Liver (tissue), 9 donors: ENCODE data around the gene NYNRIN. TPM values are rescaled to one million over a fixed set of nuclear protein-coding genes. Genes with fewer than 3 reads are reported as not detected.

ENCODE experiments used
- DNase-seq: peaks from one replicate; pipeline ENCODE4 v3.0.0-alpha.2; 2017; ENCODE audit warnings: low spot score
- H3K27ac ChIP-seq, 2 donors: one replicate each; pipeline ENCODE4 v1.7.0; 2013; ENCODE audit warnings: inconsistent platforms in 2 of 2, low read length in 2 of 2, control low read depth in 1 of 2, low read depth in 1 of 2, mild to moderate bottlenecking in 1 of 2
- H3K27me3 ChIP-seq, 4 donors: one replicate each; pipeline versions ENCODE4 v1.6.1 to v1.7.0; 2013; ENCODE audit warnings: low read length in 3 of 4, inconsistent platforms in 1 of 4, mild to moderate bottlenecking in 1 of 4, moderate library complexity in 1 of 4; ENCODE audit not compliant: control insufficient read depth in 4 of 4, insufficient read depth in 4 of 4
- H3K36me3 ChIP-seq, 4 donors: one replicate each; pipeline versions ENCODE4 v1.6.1 to v1.7.0; 2013; ENCODE audit warnings: low read length in 3 of 4, mild to moderate bottlenecking in 3 of 4, low read depth in 1 of 4, moderate library complexity in 1 of 4; ENCODE audit not compliant: control insufficient read depth in 4 of 4, insufficient read depth in 3 of 4
- H3K4me1 ChIP-seq, 4 donors: one replicate each; pipeline versions ENCODE4 v1.6.1 to v1.7.0; 2013; ENCODE audit warnings: low read length in 3 of 4, mild to moderate bottlenecking in 3 of 4, moderate library complexity in 1 of 4; ENCODE audit not compliant: control insufficient read depth in 4 of 4, insufficient read depth in 4 of 4
- H3K4me3 ChIP-seq, 3 donors: one replicate each; pipeline versions ENCODE4 v1.6.1 to v1.7.0; 2013; ENCODE audit warnings: low read length in 3 of 3, control low read depth in 1 of 3, low read depth in 1 of 3, mild to moderate bottlenecking in 1 of 3
- H3K9ac ChIP-seq, 2 donors: one replicate each; pipeline ENCODE4 v1.7.0; 2013; ENCODE audit warnings: low read length in 2 of 2, mild to moderate bottlenecking in 2 of 2, moderate library complexity in 2 of 2, control low read depth in 1 of 2, low read depth in 1 of 2
- H3K9me3 ChIP-seq, 4 donors: one replicate each; pipeline versions ENCODE4 v1.6.1 to v1.7.0; 2013; ENCODE audit warnings: low read length in 3 of 4; ENCODE audit not compliant: control insufficient read depth in 4 of 4
- FOXA1 ChIP-seq: IDR thresholded peaks from 2 replicates; pipeline ENCODE4 v1.6.1; 2016; ENCODE audit warnings: antibody characterized with exemption
- FOXA2 ChIP-seq: IDR thresholded peaks from 2 replicates; pipeline ENCODE4 v1.6.1; 2016; ENCODE audit warnings: antibody characterized with exemption
- GABPA ChIP-seq, 2 donors: IDR thresholded peaks in 1 of 2; conservative IDR thresholded peaks in 1 of 2; 2 replicates each; pipeline ENCODE4 v1.6.1; 2016; ENCODE audit warnings: antibody characterized with exemption in 2 of 2, mild to moderate bottlenecking in 1 of 2, moderate library complexity in 1 of 2
- HNF4A ChIP-seq, 2 donors: conservative IDR thresholded peaks; 2 replicates each; pipeline ENCODE4 v1.6.1; 2016; ENCODE audit warnings: antibody characterized with exemption in 2 of 2, mild to moderate bottlenecking in 2 of 2
- HNF4G ChIP-seq: IDR thresholded peaks from 2 replicates; pipeline ENCODE4 v1.6.1; 2016; ENCODE audit warnings: antibody characterized with exemption
- JUND ChIP-seq, 2 donors: IDR thresholded peaks; 2 replicates each; pipeline ENCODE4 v1.6.1; 2016; ENCODE audit warnings: antibody characterized with exemption in 2 of 2
- NR2F2 ChIP-seq: IDR thresholded peaks from 2 replicates; pipeline ENCODE4 v1.6.1; 2016; ENCODE audit warnings: antibody characterized with exemption
- RAD21 ChIP-seq, 2 donors: IDR thresholded peaks; 2 replicates each; pipeline ENCODE4 v1.6.1; 2016; ENCODE audit warnings: antibody characterized with exemption in 2 of 2, mild to moderate bottlenecking in 2 of 2
- SP1 ChIP-seq: IDR thresholded peaks from 2 replicates; pipeline ENCODE4 v1.6.1; 2018; ENCODE audit warnings: antibody characterized with exemption, mild to moderate bottlenecking
- YY1 ChIP-seq: IDR thresholded peaks from 2 replicates; pipeline ENCODE4 v1.6.1; 2016; ENCODE audit warnings: antibody characterized with exemption, mild to moderate bottlenecking
- ZBTB33 ChIP-seq: IDR thresholded peaks from 2 replicates; pipeline ENCODE4 v1.6.1; 2016; ENCODE audit warnings: antibody characterized with exemption
- WGBS: extraction: QIAGEN DNeasy Blood & Tissue Kit; methylation state at CpG from one replicate; pipeline ENCODE4 v1.1.7; 2013; 5-methylcytosine and 5-hydroxymethylcytosine counted together
- polyA plus RNA-seq, 2 donors: library from polyadenylated mRNA; stranded (reverse) in 1 of 2; unstranded in 1 of 2; fragments of 200-250 nt in 1 of 2; fragments of >200 nt in 1 of 2; fragmentation: Nextera tagmentation in 1 of 2; extraction: Ambion mirVana in 1 of 2; gene quantifications; one replicate each; pipeline versions ENCODE4 v1.2.1 to v1.2.3, GENCODE V29; 2013 to 2015
- total RNA-seq, 2 donors: library from RNA; depleted of rRNA; stranded (reverse); fragments of >200 nt; gene quantifications; one replicate each; pipeline ENCODE4 v1.2.3, GENCODE V29; 2014
- TF ChIP-seq, protein P1 (sequence below): fragments of 150-350 bp; IDR thresholded peaks from 2 replicates; pipeline ENCODE4 v1.5.1; 2017; ENCODE audit warnings: improper control_type of control experiment, low read depth, low read length; ENCODE audit not compliant: missing input control
- TF ChIP-seq, protein P2 (sequence below): IDR thresholded peaks from 2 replicates; pipeline ENCODE4 v1.6.1; 2016; ENCODE audit warnings: antibody characterized with exemption
- TF ChIP-seq, protein P3 (sequence below): IDR thresholded peaks from 2 replicates; pipeline ENCODE4 v1.6.1; 2016; ENCODE audit warnings: antibody characterized with exemption, mild to moderate bottlenecking
- TF ChIP-seq, protein P4 (sequence below): IDR thresholded peaks from 2 replicates; pipeline ENCODE4 v1.6.1; 2016; ENCODE audit warnings: antibody characterized with exemption
- donor health status: healthy.
- donor health status: healthy.
- donor health status: healthy.
- donor health status: healthy.
- donor health status: healthy.

NYNRIN gene
- total and polyA plus RNA-seq, 4 donors: 0.89 to 11.0 (median 1.8) TPM

GRCh38 chr14:24408764-24409163 lies 10.0 kb downstream of the NYNRIN start:
- Histone ChIP-seq H3K4me3 (no peak overlapping the region), H3K4me1 (peaks cover 0 to 2% (median 0%) of the 10 kb centered on the region in 4 donors), H3K27me3 (no peaks in the 10 kb centered on the region), H3K9me3 (no peaks in the 10 kb centered on the region), H3K9ac (no peak overlapping the region), H3K27ac (no peak overlapping the region), H3K36me3 (peaks cover 0 to 11% (median under 1%) of the 10 kb centered on the region in 4 donors)
- TF ChIP-seq ZBTB33: no peak
- TF ChIP-seq GABPA (IDR thresholded peaks at IDR 0.05 in 1 of 2, conservative IDR thresholded peaks at IDR 0.05 in 1 of 2): no peak
- DNase-seq: no peak
- WGBS: 69% methylated on average over 3 of the region's 3 CpGs

DNA sequence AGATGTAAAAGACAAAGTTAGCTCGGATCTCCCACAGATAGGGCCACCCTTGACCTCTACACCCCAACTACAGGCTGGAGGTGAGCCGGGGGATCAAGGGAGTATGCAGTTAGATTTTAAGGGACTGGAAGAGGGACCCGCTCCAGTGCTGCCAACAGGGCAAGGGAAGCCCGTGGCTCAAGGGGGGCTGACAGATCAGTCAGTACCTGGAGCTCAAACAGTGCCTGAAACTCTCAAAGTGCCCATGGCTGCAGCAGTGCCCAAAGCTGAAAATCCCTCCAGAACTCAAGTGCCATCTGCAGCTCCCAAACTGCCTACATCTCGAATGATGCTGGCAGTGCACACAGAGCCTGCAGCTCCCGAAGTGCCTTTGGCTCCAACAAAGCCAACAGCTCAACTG lies 10.4 kb downstream of the NYNRIN start:
- Histone ChIP-seq H3K4me3 (no peak overlapping the region), H3K27ac (no peak overlapping the region), H3K36me3 (peaks cover 0 to 11% (median 2%) of the 10 kb centered on the region in 4 donors), H3K27me3 (no peaks in the 10 kb centered on the region), H3K9ac (no peak overlapping the region), H3K9me3 (no peaks in the 10 kb centered on the region), H3K4me1 (no peaks in the 10 kb centered on the region)
- TF ChIP-seq JUND (IDR thresholded peaks at IDR 0.05): no peak
- no peak for TF ChIP-seq HNF4G
- DNase-seq: no peak
- 94% methylated on average over 6 of the region's 6 CpGs for WGBS

DNA sequence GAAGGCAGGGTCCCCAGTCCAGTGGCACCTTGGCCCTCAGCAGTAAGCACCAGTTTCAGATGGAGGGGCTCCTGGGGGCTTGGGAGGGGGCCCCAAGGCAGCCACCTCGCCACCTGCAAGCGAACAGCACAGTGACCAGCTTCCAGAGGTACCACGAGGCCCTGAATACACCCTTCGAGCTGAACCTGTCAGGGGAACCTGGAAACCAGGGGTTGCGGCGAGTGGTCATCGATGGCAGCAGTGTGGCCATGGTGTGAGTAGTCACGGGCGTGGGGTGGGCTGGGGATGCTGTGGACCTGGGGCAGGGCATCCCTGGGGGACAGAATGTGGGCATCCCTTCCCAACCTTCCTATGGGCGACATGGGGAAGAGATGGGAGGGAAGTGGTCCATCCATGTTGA lies 11.2 kb downstream of the NYNRIN start:
- Histone ChIP-seq H3K9ac (no peak overlapping the region), H3K27me3 (no peaks in the 10 kb centered on the region), H3K9me3 (no peaks in the 10 kb centered on the region), H3K36me3 (peaks cover 0 to 11% (median 5%) of the 10 kb centered on the region in 4 donors), H3K4me3 (no peak overlapping the region), H3K4me1 (no peaks in the 10 kb centered on the region), H3K27ac (no peak overlapping the region)
- TF ChIP-seq, protein P1, sequence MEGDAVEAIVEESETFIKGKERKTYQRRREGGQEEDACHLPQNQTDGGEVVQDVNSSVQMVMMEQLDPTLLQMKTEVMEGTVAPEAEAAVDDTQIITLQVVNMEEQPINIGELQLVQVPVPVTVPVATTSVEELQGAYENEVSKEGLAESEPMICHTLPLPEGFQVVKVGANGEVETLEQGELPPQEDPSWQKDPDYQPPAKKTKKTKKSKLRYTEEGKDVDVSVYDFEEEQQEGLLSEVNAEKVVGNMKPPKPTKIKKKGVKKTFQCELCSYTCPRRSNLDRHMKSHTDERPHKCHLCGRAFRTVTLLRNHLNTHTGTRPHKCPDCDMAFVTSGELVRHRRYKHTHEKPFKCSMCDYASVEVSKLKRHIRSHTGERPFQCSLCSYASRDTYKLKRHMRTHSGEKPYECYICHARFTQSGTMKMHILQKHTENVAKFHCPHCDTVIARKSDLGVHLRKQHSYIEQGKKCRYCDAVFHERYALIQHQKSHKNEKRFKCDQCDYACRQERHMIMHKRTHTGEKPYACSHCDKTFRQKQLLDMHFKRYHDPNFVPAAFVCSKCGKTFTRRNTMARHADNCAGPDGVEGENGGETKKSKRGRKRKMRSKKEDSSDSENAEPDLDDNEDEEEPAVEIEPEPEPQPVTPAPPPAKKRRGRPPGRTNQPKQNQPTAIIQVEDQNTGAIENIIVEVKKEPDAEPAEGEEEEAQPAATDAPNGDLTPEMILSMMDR: no peak
- no peak for TF ChIP-seq FOXA1
- no peak for TF ChIP-seq JUND (IDR thresholded peaks at IDR 0.05)
- TF ChIP-seq, protein P2, sequence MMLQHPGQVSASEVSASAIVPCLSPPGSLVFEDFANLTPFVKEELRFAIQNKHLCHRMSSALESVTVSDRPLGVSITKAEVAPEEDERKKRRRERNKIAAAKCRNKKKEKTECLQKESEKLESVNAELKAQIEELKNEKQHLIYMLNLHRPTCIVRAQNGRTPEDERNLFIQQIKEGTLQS: no peak
- TF ChIP-seq SP1: no peak
- TF ChIP-seq, protein P3, sequence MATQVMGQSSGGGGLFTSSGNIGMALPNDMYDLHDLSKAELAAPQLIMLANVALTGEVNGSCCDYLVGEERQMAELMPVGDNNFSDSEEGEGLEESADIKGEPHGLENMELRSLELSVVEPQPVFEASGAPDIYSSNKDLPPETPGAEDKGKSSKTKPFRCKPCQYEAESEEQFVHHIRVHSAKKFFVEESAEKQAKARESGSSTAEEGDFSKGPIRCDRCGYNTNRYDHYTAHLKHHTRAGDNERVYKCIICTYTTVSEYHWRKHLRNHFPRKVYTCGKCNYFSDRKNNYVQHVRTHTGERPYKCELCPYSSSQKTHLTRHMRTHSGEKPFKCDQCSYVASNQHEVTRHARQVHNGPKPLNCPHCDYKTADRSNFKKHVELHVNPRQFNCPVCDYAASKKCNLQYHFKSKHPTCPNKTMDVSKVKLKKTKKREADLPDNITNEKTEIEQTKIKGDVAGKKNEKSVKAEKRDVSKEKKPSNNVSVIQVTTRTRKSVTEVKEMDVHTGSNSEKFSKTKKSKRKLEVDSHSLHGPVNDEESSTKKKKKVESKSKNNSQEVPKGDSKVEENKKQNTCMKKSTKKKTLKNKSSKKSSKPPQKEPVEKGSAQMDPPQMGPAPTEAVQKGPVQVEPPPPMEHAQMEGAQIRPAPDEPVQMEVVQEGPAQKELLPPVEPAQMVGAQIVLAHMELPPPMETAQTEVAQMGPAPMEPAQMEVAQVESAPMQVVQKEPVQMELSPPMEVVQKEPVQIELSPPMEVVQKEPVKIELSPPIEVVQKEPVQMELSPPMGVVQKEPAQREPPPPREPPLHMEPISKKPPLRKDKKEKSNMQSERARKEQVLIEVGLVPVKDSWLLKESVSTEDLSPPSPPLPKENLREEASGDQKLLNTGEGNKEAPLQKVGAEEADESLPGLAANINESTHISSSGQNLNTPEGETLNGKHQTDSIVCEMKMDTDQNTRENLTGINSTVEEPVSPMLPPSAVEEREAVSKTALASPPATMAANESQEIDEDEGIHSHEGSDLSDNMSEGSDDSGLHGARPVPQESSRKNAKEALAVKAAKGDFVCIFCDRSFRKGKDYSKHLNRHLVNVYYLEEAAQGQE: no peak
- TF ChIP-seq YY1: no peak
- no peak for TF ChIP-seq GABPA (IDR thresholded peaks at IDR 0.05 in 1 of 2, conservative IDR thresholded peaks at IDR 0.05 in 1 of 2)
- no peak for TF ChIP-seq HNF4A (conservative IDR thresholded peaks at IDR 0.05)
- no peak for TF ChIP-seq RAD21 (IDR thresholded peaks at IDR 0.05)
- no peak for TF ChIP-seq NR2F2
- TF ChIP-seq, protein P4, sequence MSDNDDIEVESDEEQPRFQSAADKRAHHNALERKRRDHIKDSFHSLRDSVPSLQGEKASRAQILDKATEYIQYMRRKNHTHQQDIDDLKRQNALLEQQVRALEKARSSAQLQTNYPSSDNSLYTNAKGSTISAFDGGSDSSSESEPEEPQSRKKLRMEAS: no peak
- no peak for TF ChIP-seq FOXA2
- no peak for TF ChIP-seq HNF4G
- DNase-seq: no peak
- WGBS: 94% methylated on average over 10 of the region's 10 CpGs
